ENCODE results near the gene ODF2L. TPM values are rescaled to one million over a fixed set of nuclear protein-coding genes. Genes with fewer than 3 reads are reported as not detected.

ODF2L gene
- total RNA-seq, 2 donors from 2014 or later: 8.8 to 9.6 TPM

GRCh38 chr1:86387916-86388627 is 8.1 kb downstream of the ODF2L start:
- H3K27me3 ChIP-seq: no peaks in the 10 kb centered on the region
- H3K36me3 ChIP-seq: no peaks in the 10 kb centered on the region
- DNase-seq (ENCODE audit: low spot score): no peak
- H3K4me1 ChIP-seq: no peaks in the 10 kb centered on the region
- TF ChIP-seq CTCF (IDR thresholded peaks at IDR 0.05): no peak
- H3K27ac ChIP-seq: no peak overlapping the region
- no peaks in the 10 kb centered on the region for H3K9me3 ChIP-seq
- H3K4me3 ChIP-seq: no peak overlapping the region

- Histone ChIP-seq H3K9me3 (no peaks in the 10 kb centered on the region), H3K36me3 (no peaks in the 10 kb centered on the region), H3K4me1 (peaks cover 0 to 5% of the 10 kb centered on the region in 2 donors), H3K4me3 (no peak overlapping the region), H3K27ac (peak overlapping the region in 1 of 2 donors; percentile 17), H3K27me3 (no peaks in the 10 kb centered on the region)
- DNase-seq (ENCODE audit: low spot score): no peak
- TF ChIP-seq CTCF (IDR thresholded peaks at IDR 0.05): no peak
These were observed 13.2 kb downstream of the ODF2L start for GRCh38 chr1:86382878-86383277.

GRCh38 chr1:86381223-86381622 is 14.9 kb downstream of the ODF2L start:
- Histone ChIP-seq H3K4me3 (no peak overlapping the region), H3K36me3 (no peaks in the 10 kb centered on the region), H3K27ac (no peak overlapping the region), H3K27me3 (no peaks in the 10 kb centered on the region), H3K4me1 (peaks cover 0 to 5% of the 10 kb centered on the region in 2 donors), H3K9me3 (no peaks in the 10 kb centered on the region)
- no peak for DNase-seq (ENCODE audit: low spot score)
- no peak for TF ChIP-seq CTCF (IDR thresholded peaks at IDR 0.05)

DNA sequence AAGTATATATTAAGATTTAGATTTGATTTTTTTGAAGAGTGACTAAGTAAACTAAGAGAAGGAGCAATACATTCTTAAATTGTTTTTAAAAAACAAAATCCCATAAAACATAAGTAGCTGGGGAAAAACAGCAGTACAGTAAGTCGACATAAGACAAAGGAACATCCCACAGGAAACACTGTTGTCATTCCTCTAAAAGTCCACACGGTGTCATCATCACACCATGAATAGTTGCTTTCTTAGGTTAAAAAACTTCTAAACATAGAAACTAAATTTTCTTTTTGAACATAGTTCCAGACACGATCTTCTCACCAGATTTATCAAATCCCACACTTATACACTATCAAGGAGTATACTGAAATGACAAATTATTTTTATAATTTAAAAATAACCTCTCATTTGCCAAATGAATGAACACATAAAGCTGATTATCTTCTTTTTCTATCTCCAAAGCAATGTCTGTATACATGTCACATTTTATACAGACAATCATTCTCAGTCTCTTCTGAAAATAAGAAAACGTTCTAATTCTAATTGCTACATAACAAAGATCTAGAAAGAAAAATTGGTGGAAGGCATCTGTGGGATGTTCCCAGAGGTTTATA is 15.8 kb downstream of the ODF2L start:
- H3K27me3 ChIP-seq: no peaks in the 10 kb centered on the region
- no peaks in the 10 kb centered on the region for H3K9me3 ChIP-seq
- DNase-seq (ENCODE audit: low spot score): no peak
- no peaks in the 10 kb centered on the region for H3K36me3 ChIP-seq
- peak; percentile 62 to 84 for TF ChIP-seq CTCF (IDR thresholded peaks at IDR 0.05)
- H3K27ac ChIP-seq: no peak overlapping the region
- H3K4me3 ChIP-seq: no peak overlapping the region
- H3K4me1 ChIP-seq: peaks cover 0 to 5% of the 10 kb centered on the region in 2 donors

GRCh38 chr1:86378813-86379212 is 17.3 kb downstream of the ODF2L start:
- Histone ChIP-seq H3K27ac (no peak overlapping the region), H3K27me3 (no peaks in the 10 kb centered on the region), H3K4me1 (peaks cover 0 to 5% of the 10 kb centered on the region in 2 donors), H3K9me3 (no peaks in the 10 kb centered on the region), H3K4me3 (no peak overlapping the region), H3K36me3 (peaks cover 6% of the 10 kb centered on the region)
- TF ChIP-seq CTCF (IDR thresholded peaks at IDR 0.05): no peak
- DNase-seq (ENCODE audit: low spot score): no peak

All from right atrium auricular region (tissue), 2 donors.